Caco-2 (cell line): ENCODE measurements around the gene RAET1L. TPM values are rescaled to one million over a fixed set of nuclear protein-coding genes. Genes with fewer than 3 reads are reported as not detected.
"Not testable (repeated sequence)": the region's sequence is repeated elsewhere in the genome, so short reads cannot be mapped to it uniquely, and the experiment has no call there.

Source experiments
- BruUV-seq: library from RNA; stranded (reverse); fragments of 400-500 nt; replicated peaks from 2 replicates; lab custom pipeline; 2021; lab: Mats Ljungman, UMichigan
- CTCF ChIA-PET: fragments of 300-600 bp; sonication (Branson Sonifier 250); formaldehyde crosslinking; loops from one replicate; lab custom pipeline; 2022; ENCODE audit warnings: antibody characterized with exemption; lab: Charles Lee
- POLR2A ChIA-PET: fragments of 300-600 bp; sonication (Branson Sonifier 250); formaldehyde crosslinking; loops from one replicate; lab custom pipeline; 2022; ENCODE audit warnings: antibody characterized with exemption; lab: Charles Lee
- DNase-seq, 2 experiments: peaks; one replicate each; pipeline versions ENCODE4 v3.0.0 to v3.0.0-alpha.2; 2020 to 2022
- H3K27me3 ChIP-seq: replicated peaks from 2 replicates; pipeline ENCODE4 v1.6.0; 2011; ENCODE audit warnings: low read length; ENCODE audit not compliant: control insufficient read depth, insufficient read depth
- H3K36me3 ChIP-seq: 2 replicates; pipeline ENCODE4 v1.5.1; 2011; ENCODE audit warnings: low read length; ENCODE audit not compliant: control insufficient read depth, insufficient read depth
- H3K4me1 ChIP-seq: fragments of 250-450 bp; sonication (Bioruptor Pico); 2 replicates; pipeline ENCODE4 v1.5.1; 2020; ENCODE audit warnings: mild to moderate bottlenecking
- H3K4me3 ChIP-seq: 2 replicates; pipeline ENCODE4 v1.5.1; 2011; ENCODE audit warnings: low read depth, mild to moderate bottlenecking, control low read depth, low read length
- H3K9me3 ChIP-seq: fragments of 250-450 bp; sonication (Bioruptor Pico); 2 replicates; pipeline ENCODE4 v1.5.1; 2020; ENCODE audit warnings: mild to moderate bottlenecking, moderate library complexity
- H3K27ac Mint-ChIP-seq: one replicate; pipeline ENCODE4 v1.8.0; 2022; ENCODE audit warnings: mixed read lengths; ENCODE audit not compliant: unreplicated experiment
- H3K27me3 Mint-ChIP-seq: one replicate; pipeline ENCODE4 v1.8.0; 2022; ENCODE audit warnings: mixed read lengths; ENCODE audit not compliant: insufficient read depth, unreplicated experiment
- H3K36me3 Mint-ChIP-seq: one replicate; pipeline ENCODE4 v1.8.0; 2022; ENCODE audit warnings: mild to moderate bottlenecking, mixed read lengths; ENCODE audit not compliant: insufficient read depth, unreplicated experiment
- H3K4me1 Mint-ChIP-seq: one replicate; pipeline ENCODE4 v1.8.0; 2022; ENCODE audit warnings: low read depth, mixed read lengths; ENCODE audit not compliant: unreplicated experiment
- H3K4me3 Mint-ChIP-seq: one replicate; pipeline ENCODE4 v1.8.0; 2022; ENCODE audit warnings: mild to moderate bottlenecking, moderate library complexity, mixed read lengths; ENCODE audit not compliant: unreplicated experiment
- H3K9me3 Mint-ChIP-seq: one replicate; pipeline ENCODE4 v1.8.0; 2022; ENCODE audit warnings: mixed read lengths; ENCODE audit not compliant: unreplicated experiment
- CTCF ChIP-seq, 2 experiments: fragments of 200-600 bp in 1 of 2; IDR thresholded peaks; 1 replicate in 1 of 2; 2 replicates in 1 of 2; pipeline versions ENCODE4 v1.5.1 to v1.8.0; 2011 to 2022; ENCODE audit warnings: antibody characterized with exemption in 1 of 2, control low read depth in 1 of 2, inconsistent platforms in 1 of 2, low read depth in 1 of 2, low read length in 1 of 2, mild to moderate bottlenecking in 1 of 2, moderate library complexity in 1 of 2; ENCODE audit not compliant: insufficient read depth in 1 of 2, severe bottlenecking in 1 of 2, unreplicated experiment in 1 of 2
- intact Hi-C: fragments of 100-400 bp; cut with micrococcal nuclease; formaldehyde crosslinking; loops from one replicate; pipeline ENCODE4 v1.10.0; 2022; ENCODE audit not compliant: unreplicated experiment
- total RNA-seq: library from RNA; stranded (reverse); gene quantifications from 2 replicates; pipeline ENCODE4 v1.2.3, GENCODE V29; 2022

The RAET1L gene
- total RNA-seq, 1 experiment from 2014 or later, result not detected

GRCh38 chr6:150063640-150064039 lies 38.3 kb upstream of the RAET1L start:
- no peak for TF ChIP-seq CTCF (IDR thresholded peaks at IDR 0.05; ENCODE audit: insufficient read depth in 1 of 2, low read depth in 1 of 2, low read length in 1 of 2, severe bottlenecking in 1 of 2, unreplicated experiment in 1 of 2)
- no peaks in the 10 kb centered on the region for H3K4me1 Mint-ChIP-seq
- intact Hi-C loops, result no loop called here
- no TSS peak for BruUV-seq
- H3K27ac Mint-ChIP-seq, result no peak overlapping the region
- no peaks in the 10 kb centered on the region for H3K36me3 Mint-ChIP-seq
- Histone ChIP-seq H3K36me3 (no peaks in the 10 kb centered on the region), H3K27me3 (no peaks in the 10 kb centered on the region), H3K9me3 (no peaks in the 10 kb centered on the region), H3K4me1 (no peaks in the 10 kb centered on the region), H3K4me3 (no peak overlapping the region)
- ChIA-PET POLR2A (no interaction called here), CTCF (no interaction called here)
- no peak overlapping the region for H3K4me3 Mint-ChIP-seq
- H3K27me3 Mint-ChIP-seq, result peaks cover under 1% of the 10 kb centered on the region
- no peak for DNase-seq
- no peaks in the 10 kb centered on the region for H3K9me3 Mint-ChIP-seq

GRCh38 chr6:150059973-150060372 lies 34.6 kb upstream of the RAET1L start:
- POLR2A ChIA-PET, H3K36me3 ChIP-seq, BruUV-seq, CTCF ChIA-PET, H3K4me1 Mint-ChIP-seq, H3K9me3 ChIP-seq, H3K36me3 Mint-ChIP-seq, intact Hi-C loops, H3K4me3 ChIP-seq, H3K4me1 ChIP-seq, DNase-seq, H3K27me3 ChIP-seq, H3K9me3 Mint-ChIP-seq, H3K27ac Mint-ChIP-seq, H3K4me3 Mint-ChIP-seq: not testable (repeated sequence)
- H3K27me3 Mint-ChIP-seq, result peaks cover 17% of the 10 kb centered on the region

DNA sequence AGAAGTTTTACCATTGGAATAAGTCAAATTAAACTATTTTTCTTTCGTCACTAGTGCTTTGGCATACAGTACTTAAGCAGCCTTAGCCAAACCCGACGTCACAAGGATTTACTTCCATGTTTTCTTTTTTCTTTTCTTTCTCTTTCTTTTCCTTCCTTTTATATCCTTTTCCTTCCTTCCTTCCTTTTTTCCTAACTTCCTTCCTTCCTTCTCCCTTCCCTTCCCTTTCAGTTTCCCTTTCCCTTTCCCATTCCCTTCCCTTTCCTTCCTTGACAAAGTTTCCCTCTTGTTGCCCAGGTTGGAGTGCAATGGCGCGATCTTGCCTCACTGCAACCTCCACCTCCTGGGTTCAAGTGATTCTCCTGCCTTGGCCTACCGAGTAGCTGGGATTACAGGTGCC lies 33.7 kb upstream of the RAET1L start:
- Mint-ChIP-seq H3K27ac (no peak overlapping the region), H3K9me3 (peaks cover 16% of the 10 kb centered on the region), H3K4me3 (no peak overlapping the region), H3K27me3 (peaks cover 27% of the 10 kb centered on the region), H3K36me3 (no peaks in the 10 kb centered on the region), H3K4me1 (no peaks in the 10 kb centered on the region)
- POLR2A ChIA-PET, result no interaction called here
- Histone ChIP-seq H3K27me3 (no peaks in the 10 kb centered on the region), H3K4me3 (no peak overlapping the region), H3K4me1 (no peaks in the 10 kb centered on the region), H3K9me3 (no peaks in the 10 kb centered on the region), H3K36me3 (no peaks in the 10 kb centered on the region)
- intact Hi-C loops, result no loop called here
- no peak for TF ChIP-seq CTCF (IDR thresholded peaks at IDR 0.05; ENCODE audit: insufficient read depth in 1 of 2, low read depth in 1 of 2, low read length in 1 of 2, severe bottlenecking in 1 of 2, unreplicated experiment in 1 of 2)
- CTCF ChIA-PET, result no interaction called here
- no peak for DNase-seq
- BruUV-seq, result no TSS peak
